K562 (cell line): ENCODE data around the gene SCG2. TPM values are rescaled to one million over a fixed set of nuclear protein-coding genes. Genes with fewer than 3 reads are reported as not detected.

ENCODE experiments used
- ATAC-seq: fragments of 200-7000 bp; cut with Tn5 transposase; 3 replicates; pipeline ENCODE4 v1.9.1; 2020; ENCODE audit warnings: moderate library complexity
- BruUV-seq: library from RNA; stranded (reverse); fragments of 400-500 nt; replicated peaks from 2 replicates; lab custom pipeline; 2021; lab: Mats Ljungman, UMichigan
- CTCF ChIA-PET: fragments of 300-600 bp; formaldehyde crosslinking; extraction: SDS; loops from one replicate; lab custom pipeline; 2021; ENCODE audit warnings: low intra/inter-chr PET ratio; lab: Yijun Ruan, JAX
- POLR2A ChIA-PET: fragments of 300-600, 350-650 bp; sonication (Branson Sonifier 250); formaldehyde crosslinking; extraction: SDS; loops from one replicate; lab custom pipeline; 2021; ENCODE audit warnings: antibody characterized with exemption, inconsistent platforms; lab: Yijun Ruan, JAX
- DNase-seq, 4 experiments: peaks; one replicate each; pipeline versions ENCODE4 v3.0.0 to v3.0.0-alpha.2; 2011 to 2018; ENCODE audit warnings: low spot score in 3 of 4, mixed read lengths in 3 of 4; ENCODE audit errors: extremely low read depth in 1 of 4
- FAIRE-seq: peaks from 2 replicates; lab custom pipeline; 2011; peaks lifted over from hg19 to GRCh38; lab: Jason Lieb, UNC
- H2AFZ ChIP-seq: 2 replicates; pipeline ENCODE4 v1.6.0; 2011; ENCODE audit warnings: low read depth, low read length, control low read depth, inconsistent platforms
- H3K27ac ChIP-seq: fragments of 200-600 bp; 3 replicates; pipeline ENCODE4 v1.8.0; 2011; ENCODE audit warnings: low read depth, mild to moderate bottlenecking, control low read depth, inconsistent platforms, low read length, moderate library complexity, mixed read lengths; ENCODE audit errors: extremely low read depth
- H3K27me3 ChIP-seq, 2 experiments: fragments of 300-600 bp in 1 of 2; 2 replicates in 1 of 2; 3 replicates in 1 of 2; pipeline versions ENCODE4 v1.6.0 to v1.8.0; 2011; ENCODE audit warnings: inconsistent platforms in 2 of 2, low read length in 2 of 2, mild to moderate bottlenecking in 1 of 2, mixed read lengths in 1 of 2, moderate library complexity in 1 of 2; ENCODE audit not compliant: control insufficient read depth in 2 of 2, insufficient read depth in 2 of 2
- H3K36me3 ChIP-seq: fragments of 300-600 bp; 3 replicates; pipeline ENCODE4 v1.8.0; 2011; ENCODE audit warnings: mild to moderate bottlenecking, low read length, inconsistent platforms; ENCODE audit not compliant: control insufficient read depth, insufficient read depth
- H3K4me1 ChIP-seq, 2 experiments: fragments of 200-600 bp in 1 of 2; replicated peaks in 1 of 2; 2 replicates in 1 of 2; 3 replicates in 1 of 2; pipeline versions ENCODE4 v1.5.1 to v1.8.0; 2011; ENCODE audit warnings: inconsistent platforms in 2 of 2, low read length in 2 of 2, mild to moderate bottlenecking in 1 of 2, mixed read lengths in 1 of 2, moderate library complexity in 1 of 2; ENCODE audit not compliant: control insufficient read depth in 2 of 2, insufficient read depth in 2 of 2
- H3K4me2 ChIP-seq: 2 replicates; pipeline ENCODE4 v1.6.1; 2011; ENCODE audit warnings: low read length, control low read depth, inconsistent platforms, mixed read lengths; ENCODE audit not compliant: insufficient read depth
- H3K4me3 ChIP-seq: fragments of 200-600 bp; sonication (generic), shearing (Covaris generic); 2 replicates; pipeline ENCODE4 v1.5.1; 2016; ENCODE audit warnings: control low read depth, inconsistent platforms
- H3K79me2 ChIP-seq: fragments of 200-600 bp; 3 replicates; pipeline ENCODE4 v1.8.0; 2011; ENCODE audit warnings: low read length, inconsistent platforms; ENCODE audit not compliant: control insufficient read depth, insufficient read depth
- H3K9ac ChIP-seq, 2 experiments: 2 replicates each; pipeline versions ENCODE4 v1.6.0 to v1.6.1; 2011; ENCODE audit warnings: low read depth in 2 of 2, low read length in 2 of 2, control low read depth in 1 of 2, inconsistent platforms in 1 of 2, mild to moderate bottlenecking in 1 of 2, mixed read lengths in 1 of 2; ENCODE audit not compliant: insufficient read depth in 1 of 2
- H3K9me1 ChIP-seq: one replicate; pipeline ENCODE4 v1.6.0; 2011; ENCODE audit warnings: inconsistent platforms, mild to moderate bottlenecking, low read length, moderate library complexity; ENCODE audit not compliant: control insufficient read depth, insufficient read depth
- H3K9me3 ChIP-seq: replicated peaks from 2 replicates; pipeline ENCODE4 v1.5.1; 2011; ENCODE audit warnings: low read depth, low read length, inconsistent platforms; ENCODE audit not compliant: control insufficient read depth, insufficient read depth
- H4K20me1 ChIP-seq: replicated peaks from 2 replicates; pipeline ENCODE4 v1.6.1; 2011; ENCODE audit warnings: low read length, inconsistent platforms, mixed read lengths; ENCODE audit not compliant: control insufficient read depth, insufficient read depth
- BCOR ChIP-seq: fragments of 450-650 bp; IDR thresholded peaks from 2 replicates; pipeline ENCODE4 v1.6.1; 2016
- CBFA2T3 ChIP-seq: fragments of 450-650 bp; IDR thresholded peaks from 2 replicates; pipeline ENCODE4 v1.6.1; 2017
- GABPB2 ChIP-seq: fragments of 250-450 bp; sonication (Bioruptor Pico); conservative IDR thresholded peaks from 2 replicates; pipeline ENCODE4 v1.5.1; 2021; ENCODE audit warnings: mild to moderate bottlenecking
- HINFP ChIP-seq: fragments of 450-650 bp; conservative IDR thresholded peaks from 2 replicates; pipeline ENCODE4 v1.6.1; 2016; ENCODE audit warnings: missing genetic modification characterization, low read depth, mild to moderate bottlenecking, control low read depth, missing compliant biosample characterization
- MCM7 ChIP-seq, 2 experiments: fragments of 450-650 bp; IDR thresholded peaks; 2 replicates each; pipeline ENCODE4 v1.6.1; 2016 to 2018
- MYC ChIP-seq, 2 experiments: fragments of 250-450 bp in 1 of 2; sonication (Bioruptor Pico) in 1 of 2; IDR thresholded peaks; 2 replicates each; pipeline versions ENCODE4 v1.5.1 to v1.6.1; 2012 to 2021; ENCODE audit warnings: low read depth in 2 of 2, borderline replicate concordance in 1 of 2, improper control_type of control experiment in 1 of 2, low read length in 1 of 2, mild to moderate bottlenecking in 1 of 2, moderate library complexity in 1 of 2
- POLR2AphosphoS2 ChIP-seq: IDR thresholded peaks from 2 replicates; pipeline ENCODE4 v1.6.1; 2012; ENCODE audit warnings: low read length, improper control_type of control experiment
- STAT5B ChIP-seq: fragments of 250-450 bp; sonication (Bioruptor Pico); IDR thresholded peaks from 2 replicates; pipeline ENCODE4 v1.8.0; 2021; ENCODE audit warnings: mild to moderate bottlenecking, inconsistent platforms
- WGBS: fragments of 100-300 bp; shearing (Covaris generic); methylation state at CpG from one replicate; pipeline ENCODE4 v1.1.6; 2016; ENCODE audit warnings: low coverage, mixed read lengths; ENCODE audit not compliant: insufficient coverage; ENCODE audit errors: missing lambda C conversion rate; 5-methylcytosine and 5-hydroxymethylcytosine counted together
- in situ Hi-C: fragments of 300-500 bp; cut with MboI; formaldehyde crosslinking; loops from 4 replicates; pipeline ENCODE4 v1.15.0; 2018; ENCODE audit warnings: inconsistent platforms, mixed read lengths
- intact Hi-C: fragments of 100-400 bp; cut with micrococcal nuclease; formaldehyde crosslinking; loops from 2 replicates; pipeline ENCODE4 v1.14.2; 2022
- polyA plus RNA-seq, 8 experiments: library from polyadenylated mRNA; depleted of rRNA in 4 of 8; stranded (reverse) in 5 of 8; unstranded in 3 of 8; fragments of >200 nt; fragmentation: Nextera tagmentation in 2 of 8; fragmentation: Illumina TruSeq in 1 of 8; extraction: Ambion mirVana in 2 of 8; extraction: Trizol in 1 of 8; gene quantifications; 2 replicates each; pipeline versions ENCODE4 v1.2.1 to v1.2.3, GENCODE V29; 2011 to 2014; ENCODE audit warnings: inconsistent platforms in 1 of 8, missing spikeins in 1 of 8
- total RNA-seq, 7 experiments: library from RNA; depleted of rRNA in 6 of 7; stranded (reverse); fragments of >200 nt in 6 of 7; fragmentation: Illumina TruSeq in 2 of 7; extraction: Trizol in 2 of 7; gene quantifications; 2 replicates each; pipeline versions ENCODE4 v1.2.1 to v1.2.3, GENCODE V29; 2011 to 2021; ENCODE audit warnings: low replicate concordance in 1 of 7
- TF ChIP-seq, protein P1 (sequence below), 2 experiments: fragments of 450-650 bp in 1 of 2; sonication (generic) in 1 of 2; formaldehyde crosslinking; conservative IDR thresholded peaks; 2 replicates each; pipeline versions ENCODE4 v1.4.0 to v1.8.1; 2020 to 2022; ENCODE audit warnings: mild to moderate bottlenecking in 1 of 2, missing genetic modification reagents in 1 of 2
- TF ChIP-seq, protein P2 (sequence below): sonication (generic); formaldehyde crosslinking; IDR thresholded peaks from 2 replicates; pipeline ENCODE4 v1.8.0; 2022; ENCODE audit warnings: mild to moderate bottlenecking, missing genetic modification reagents

Gene SCG2
- total and polyA plus RNA-seq, 9 of the 15 experiments (the other 6 are each of a cell fraction or from before 2014, with no cell fraction given) = 0.07 to 1.6 (median 1.1) TPM

GRCh38 chr2:223633656-223634055 is 31.5 kb upstream of the SCG2 start:
- no peak overlapping the region for H2AFZ ChIP-seq
- WGBS = 25% methylated on average over 6 of the region's 6 CpGs
- no peak for ATAC-seq
- no TSS peak for BruUV-seq
- H3K9me3 ChIP-seq = no peaks in the 10 kb centered on the region
- H3K4me2 ChIP-seq = no peak overlapping the region
- in situ Hi-C loops = no loop called here
- H3K4me1 ChIP-seq = no peaks in the 10 kb centered on the region
- H3K9me1 ChIP-seq = no peaks in the 10 kb centered on the region
- H3K4me3 ChIP-seq = no peak overlapping the region
- TF ChIP-seq MYC (IDR thresholded peaks at IDR 0.05; ENCODE audit: low read depth, low read length) (no peak), MYC (CRISPR knock-in tag; IDR thresholded peaks at IDR 0.05; ENCODE audit: borderline replicate concordance, low read depth) (no peak), MCM7 (IDR thresholded peaks at IDR 0.05) (no peak)
- TF ChIP-seq, protein P1, sequence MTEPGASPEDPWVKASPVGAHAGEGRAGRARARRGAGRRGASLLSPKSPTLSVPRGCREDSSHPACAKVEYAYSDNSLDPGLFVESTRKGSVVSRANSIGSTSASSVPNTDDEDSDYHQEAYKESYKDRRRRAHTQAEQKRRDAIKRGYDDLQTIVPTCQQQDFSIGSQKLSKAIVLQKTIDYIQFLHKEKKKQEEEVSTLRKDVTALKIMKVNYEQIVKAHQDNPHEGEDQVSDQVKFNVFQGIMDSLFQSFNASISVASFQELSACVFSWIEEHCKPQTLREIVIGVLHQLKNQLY (CRISPR knock-in tag; conservative IDR thresholded peaks at IDR 0.05) = no peak
- TF ChIP-seq, all 486 proteins: peak for 0
- FAIRE-seq = no peak
- H4K20me1 ChIP-seq = no peaks in the 10 kb centered on the region
- no peaks in the 10 kb centered on the region for H3K36me3 ChIP-seq
- intact Hi-C loops = no loop called here
- no peaks in the 10 kb centered on the region for H3K79me2 ChIP-seq
- DNase-seq = no peak
- H3K27me3 ChIP-seq = no peaks in the 10 kb centered on the region
- ChIA-PET POLR2A (no interaction called here), CTCF (no interaction called here)
- H3K9ac ChIP-seq = no peak overlapping the region
- H3K27ac ChIP-seq = no peak overlapping the region

DNA sequence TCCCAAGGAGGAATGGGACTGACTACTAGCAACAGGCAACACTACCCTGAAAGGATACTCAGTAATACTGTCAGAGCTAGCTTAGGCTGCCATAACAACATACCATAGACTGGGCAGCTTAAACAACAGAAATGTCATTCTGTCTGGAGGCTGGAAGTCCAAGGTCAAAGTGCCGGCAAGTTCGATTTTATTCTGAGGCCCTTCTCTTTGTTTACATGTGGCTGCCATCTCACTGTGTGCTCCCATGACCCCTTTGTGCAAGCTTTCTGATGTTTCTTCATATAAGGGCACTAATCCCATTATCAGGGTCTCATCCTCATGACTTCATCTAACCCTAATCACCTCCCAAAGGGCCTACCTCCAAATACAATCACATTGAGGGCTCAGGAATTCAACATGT is 30.7 kb upstream of the SCG2 start:
- ChIA-PET POLR2A (no interaction called here), CTCF (no interaction called here)
- Histone ChIP-seq H3K4me2 (no peak overlapping the region), H3K4me3 (no peak overlapping the region), H3K27me3 (no peaks in the 10 kb centered on the region), H3K9me1 (no peaks in the 10 kb centered on the region), H3K4me1 (no peaks in the 10 kb centered on the region), H4K20me1 (no peaks in the 10 kb centered on the region), H2AFZ (no peak overlapping the region), H3K36me3 (no peaks in the 10 kb centered on the region), H3K79me2 (no peaks in the 10 kb centered on the region), H3K9ac (no peak overlapping the region), H3K27ac (no peak overlapping the region), H3K9me3 (no peaks in the 10 kb centered on the region)
- BruUV-seq = no TSS peak
- ATAC-seq (no peak), DNase-seq (no peak), FAIRE-seq (no peak)
- intact Hi-C loops = no loop called here
- in situ Hi-C loops = no loop called here
- WGBS = 3% methylated on average over 2 of the region's 2 CpGs
- TF ChIP-seq GABPB2 (CRISPR knock-in tag) (no peak), CBFA2T3 (no peak), STAT5B (CRISPR knock-in tag) (no peak), BCOR (no peak), POLR2AphosphoS2 (no peak), HINFP (tag) (no peak)
- TF ChIP-seq, protein P2, sequence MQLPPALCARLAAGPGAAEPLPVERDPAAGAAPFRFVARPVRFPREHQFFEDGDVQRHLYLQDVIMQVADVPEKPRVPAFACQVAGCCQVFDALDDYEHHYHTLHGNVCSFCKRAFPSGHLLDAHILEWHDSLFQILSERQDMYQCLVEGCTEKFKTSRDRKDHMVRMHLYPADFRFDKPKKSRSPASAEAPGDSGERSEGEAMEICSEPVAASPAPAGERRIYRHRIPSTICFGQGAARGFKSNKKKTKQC = no peak
